Myocyte (in vitro differentiated cells): ENCODE results near the gene ACSS1. TPM values are rescaled to one million over a fixed set of nuclear protein-coding genes. Genes with fewer than 3 reads are reported as not detected.

Experiments used
- DNase-seq: peaks from one replicate; pipeline ENCODE4 v3.0.0-alpha.2; 2012; ENCODE audit warnings: low read depth
- total RNA-seq: library from RNA; depleted of rRNA; stranded (reverse); fragments of >200 nt; gene quantifications from 2 replicates; pipeline ENCODE4 v1.2.3, GENCODE V29; 2014

ACSS1 gene
- total RNA-seq, 1 donor from 2014 or later = 1.3 TPM

GRCh38 chr20:25048519-25048952 lies 9.4 kb downstream of the ACSS1 start:
- DNase-seq = no peak

GRCh38 chr20:25047766-25048165 lies 10.2 kb downstream of the ACSS1 start:
- no peak for DNase-seq

GRCh38 chr20:25046736-25047666 lies 10.9 kb downstream of the ACSS1 start:
- no peak for DNase-seq

GRCh38 chr20:25046181-25046641 lies 11.7 kb downstream of the ACSS1 start:
- DNase-seq = peak; percentile 43

GRCh38 chr20:25045343-25045712 lies 12.6 kb downstream of the ACSS1 start:
- DNase-seq = no peak

- DNase-seq = no peak
Measured at GRCh38 chr20:25044660-25045342, 13.1 kb downstream of the ACSS1 start.

- DNase-seq = no peak
Measured at GRCh38 chr20:25044261-25044560, 13.7 kb downstream of the ACSS1 start.

GRCh38 chr20:25043499-25044260 lies 14.3 kb downstream of the ACSS1 start:
- DNase-seq = no peak

GRCh38 chr20:25042531-25043498 lies 15.1 kb downstream of the ACSS1 start:
- no peak for DNase-seq

- no peak for DNase-seq
Measured at GRCh38 chr20:25041813-25042530, 16.0 kb downstream of the ACSS1 start.

- peak; percentile 68 for DNase-seq
Measured at GRCh38 chr20:25040438-25040831, 17.5 kb downstream of the ACSS1 start.

GRCh38 chr20:25039697-25040437 lies 18.1 kb downstream of the ACSS1 start:
- peak; percentile 97 for DNase-seq

GRCh38 chr20:25038591-25039015 lies 19.3 kb downstream of the ACSS1 start:
- DNase-seq = no peak

- no peak for DNase-seq
Measured at GRCh38 chr20:25038103-25038410, 19.9 kb downstream of the ACSS1 start.

GRCh38 chr20:25037288-25038102 lies 20.4 kb downstream of the ACSS1 start:
- DNase-seq = no peak

GRCh38 chr20:25036331-25036936 lies 21.5 kb downstream of the ACSS1 start:
- DNase-seq = no peak

GRCh38 chr20:25035921-25036320 lies 22.0 kb downstream of the ACSS1 start:
- DNase-seq = no peak

GRCh38 chr20:25033924-25034300 lies 24.0 kb downstream of the ACSS1 start:
- no peak for DNase-seq
